ENCODE data around the gene ANO4.

Gene ANO4

GRCh38 chr12:100830003-100830795 lies 35.6 kb downstream of the ANO4 start:
- Mint-ChIP-seq H3K36me3 (no peaks in the 10 kb centered on the region), H3K27me3 (peaks cover 0 to 8% of the 10 kb centered on the region in 2 donors), H3K4me3 (no peak overlapping the region), H3K27ac (no peak overlapping the region), H3K9me3 (no peaks in the 10 kb centered on the region), H3K4me1 (no peaks in the 10 kb centered on the region)
- no peak for DNase-seq
- no peak for ATAC-seq (replicated peaks)

- no peaks in the 10 kb centered on the region for H3K36me3 Mint-ChIP-seq
- ATAC-seq (replicated peaks): no peak
- H3K4me3 Mint-ChIP-seq: no peak overlapping the region
- H3K4me1 Mint-ChIP-seq: no peaks in the 10 kb centered on the region
- no peaks in the 10 kb centered on the region for H3K9me3 Mint-ChIP-seq
- H3K27ac Mint-ChIP-seq: no peak overlapping the region
- DNase-seq: no peak
- H3K27me3 Mint-ChIP-seq: peaks cover 0 to 4% of the 10 kb centered on the region in 2 donors
These were observed 38.7 kb downstream of the ANO4 start for GRCh38 chr12:100833282-100833681.

DNA sequence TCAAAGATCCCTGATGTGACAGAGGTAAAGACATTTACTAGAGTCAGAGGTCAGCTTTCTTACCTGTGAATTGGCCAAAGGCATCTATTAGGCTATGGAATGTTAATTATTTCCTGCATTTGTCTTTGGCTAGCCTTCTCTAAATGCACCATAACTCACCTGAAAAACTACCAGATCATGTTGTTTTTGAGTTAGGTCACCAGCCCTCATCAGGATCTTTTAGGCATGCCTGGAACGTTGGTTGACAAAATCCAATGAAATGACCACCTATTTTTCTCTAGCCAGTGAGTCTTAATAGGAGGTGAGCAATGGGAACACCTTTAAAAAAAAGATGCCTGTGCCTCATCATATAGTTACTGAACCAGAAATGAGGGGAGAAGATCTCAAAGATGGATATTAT lies 46.2 kb downstream of the ANO4 start:
- no peak for DNase-seq
- H3K4me3 Mint-ChIP-seq: no peak overlapping the region
- no peaks in the 10 kb centered on the region for H3K36me3 Mint-ChIP-seq

DNA sequence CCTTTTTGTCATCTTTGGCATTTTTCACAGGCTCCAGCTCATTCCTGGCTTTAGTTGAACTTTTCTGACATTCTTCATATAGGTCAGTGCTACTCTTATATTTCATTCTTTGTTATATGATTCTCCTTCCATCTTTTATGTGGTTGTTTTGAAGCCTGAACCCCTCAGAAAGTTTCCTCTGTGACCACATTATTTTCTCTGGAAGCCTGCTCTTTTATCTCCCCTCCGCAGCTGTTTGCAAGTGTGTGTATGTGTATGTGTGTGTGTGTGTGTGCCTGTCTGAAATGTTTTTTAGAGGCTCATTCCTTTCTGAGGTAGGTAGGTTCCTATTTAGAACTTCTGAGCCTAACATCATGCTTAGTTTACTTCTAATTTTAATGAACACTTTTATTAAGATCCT lies 47.6 kb downstream of the ANO4 start:
- no peak overlapping the region for H3K4me3 Mint-ChIP-seq
- H3K36me3 Mint-ChIP-seq: no peaks in the 10 kb centered on the region
- no peak overlapping the region for H3K27ac Mint-ChIP-seq
- peaks cover 0 to 8% of the 10 kb centered on the region in 2 donors for H3K9me3 Mint-ChIP-seq
- DNase-seq (no peak), ATAC-seq (replicated peaks) (no peak)
- peaks cover 6 to 8% of the 10 kb centered on the region in 2 donors for H3K27me3 Mint-ChIP-seq
- H3K4me1 Mint-ChIP-seq: peaks cover 16 to 17% of the 10 kb centered on the region in 2 donors

More for the DNA sequence above, 46.2 kb downstream of the ANO4 start:
- Mint-ChIP-seq H3K27me3 (peaks cover 0 to 8% of the 10 kb centered on the region in 2 donors), H3K9me3 (peaks cover 0 to 8% of the 10 kb centered on the region in 2 donors), H3K27ac (no peak overlapping the region), H3K4me1 (peaks cover 14 to 16% of the 10 kb centered on the region in 2 donors)
- ATAC-seq (replicated peaks): no peak

GRCh38 chr12:100843061-100843460 lies 48.5 kb downstream of the ANO4 start:
- peaks cover 6 to 8% of the 10 kb centered on the region in 2 donors for H3K27me3 Mint-ChIP-seq
- peaks cover 16 to 17% of the 10 kb centered on the region in 2 donors for H3K4me1 Mint-ChIP-seq
- H3K36me3 Mint-ChIP-seq: no peaks in the 10 kb centered on the region
- peaks cover 0 to 8% of the 10 kb centered on the region in 2 donors for H3K9me3 Mint-ChIP-seq
- DNase-seq (no peak), ATAC-seq (replicated peaks) (no peak)
- no peak overlapping the region for H3K4me3 Mint-ChIP-seq
- H3K27ac Mint-ChIP-seq: no peak overlapping the region

DNA sequence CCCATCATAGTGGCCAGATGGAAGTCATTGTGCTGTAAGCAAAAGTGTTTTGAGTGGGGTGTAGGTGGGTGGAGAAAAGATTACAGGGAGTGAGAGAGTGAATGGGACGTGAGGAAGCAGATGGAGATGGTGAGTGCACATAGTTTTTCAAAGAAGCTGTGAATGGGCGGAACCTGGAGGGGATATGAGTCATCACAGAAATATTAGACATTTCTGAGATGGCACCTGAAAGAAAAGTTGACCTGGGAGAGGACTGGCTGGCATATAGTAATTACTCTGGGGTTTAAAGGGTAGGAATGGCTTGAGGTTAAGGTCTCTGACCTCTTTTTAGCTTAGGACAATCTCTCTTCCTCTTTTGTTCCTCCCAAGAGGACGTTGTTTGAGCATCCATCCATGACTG lies 50.5 kb downstream of the ANO4 start:
- ATAC-seq (replicated peaks) (peak; percentile 87 to 96), DNase-seq (peak; percentile 6)
- Mint-ChIP-seq H3K27me3 (peaks cover 6 to 8% of the 10 kb centered on the region in 2 donors), H3K36me3 (no peaks in the 10 kb centered on the region), H3K27ac (no peak overlapping the region), H3K4me1 (peaks cover 16 to 17% of the 10 kb centered on the region in 2 donors), H3K9me3 (peaks cover 0 to 8% of the 10 kb centered on the region in 2 donors), H3K4me3 (peak overlapping the region in 1 of 2 donors; percentile 2)

DNA sequence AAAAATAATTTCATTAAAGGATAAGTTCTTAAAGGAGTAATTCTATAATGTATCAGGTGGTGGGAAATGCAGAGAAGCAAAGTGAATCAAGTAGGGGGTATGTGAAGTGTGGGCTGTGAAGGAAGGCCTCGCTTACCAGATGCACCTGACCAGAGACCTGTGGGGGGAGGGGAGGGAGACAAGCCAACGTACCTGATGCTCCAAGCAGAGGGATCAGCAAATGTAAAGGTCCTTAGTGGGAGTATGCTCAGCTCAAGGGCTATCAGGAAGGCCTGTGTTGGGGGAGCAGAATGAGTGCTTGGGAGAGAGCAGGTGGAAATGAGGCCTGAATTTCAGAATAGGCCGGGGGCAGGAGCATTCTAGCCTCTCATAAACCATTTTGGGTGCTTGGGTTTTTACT lies 57.1 kb downstream of the ANO4 start:
- no peaks in the 10 kb centered on the region for H3K36me3 Mint-ChIP-seq
- no peak overlapping the region for H3K4me3 Mint-ChIP-seq
- no peak overlapping the region for H3K27ac Mint-ChIP-seq
- no peak for DNase-seq
- H3K27me3 Mint-ChIP-seq: peaks cover 4 to 16% of the 10 kb centered on the region in 2 donors
- ATAC-seq (replicated peaks): no peak
- H3K4me1 Mint-ChIP-seq: peaks cover 0 to 3% of the 10 kb centered on the region in 2 donors
- H3K9me3 Mint-ChIP-seq: no peaks in the 10 kb centered on the region

GRCh38 chr12:100857418-100857817 lies 62.8 kb downstream of the ANO4 start:
- Mint-ChIP-seq H3K36me3 (no peaks in the 10 kb centered on the region), H3K4me3 (no peak overlapping the region), H3K27ac (no peak overlapping the region), H3K9me3 (no peaks in the 10 kb centered on the region), H3K27me3 (peaks cover 7 to 15% of the 10 kb centered on the region in 2 donors), H3K4me1 (no peaks in the 10 kb centered on the region)
- DNase-seq (no peak), ATAC-seq (replicated peaks) (no peak)

GRCh38 chr12:100857971-100858370 lies 63.4 kb downstream of the ANO4 start:
- no peak for DNase-seq
- Mint-ChIP-seq H3K4me3 (no peak overlapping the region), H3K9me3 (no peaks in the 10 kb centered on the region), H3K36me3 (no peaks in the 10 kb centered on the region), H3K27me3 (peaks cover 11 to 15% of the 10 kb centered on the region in 2 donors), H3K27ac (no peak overlapping the region), H3K4me1 (no peaks in the 10 kb centered on the region)
- no peak for ATAC-seq (replicated peaks)

GRCh38 chr12:100858656-100859055 lies 64.1 kb downstream of the ANO4 start:
- no peaks in the 10 kb centered on the region for H3K36me3 Mint-ChIP-seq
- ATAC-seq (replicated peaks) (no peak), DNase-seq (no peak)
- H3K27ac Mint-ChIP-seq: no peak overlapping the region
- H3K4me1 Mint-ChIP-seq: no peaks in the 10 kb centered on the region
- no peak overlapping the region for H3K4me3 Mint-ChIP-seq
- no peaks in the 10 kb centered on the region for H3K9me3 Mint-ChIP-seq
- peaks cover 11 to 15% of the 10 kb centered on the region in 2 donors for H3K27me3 Mint-ChIP-seq

DNA sequence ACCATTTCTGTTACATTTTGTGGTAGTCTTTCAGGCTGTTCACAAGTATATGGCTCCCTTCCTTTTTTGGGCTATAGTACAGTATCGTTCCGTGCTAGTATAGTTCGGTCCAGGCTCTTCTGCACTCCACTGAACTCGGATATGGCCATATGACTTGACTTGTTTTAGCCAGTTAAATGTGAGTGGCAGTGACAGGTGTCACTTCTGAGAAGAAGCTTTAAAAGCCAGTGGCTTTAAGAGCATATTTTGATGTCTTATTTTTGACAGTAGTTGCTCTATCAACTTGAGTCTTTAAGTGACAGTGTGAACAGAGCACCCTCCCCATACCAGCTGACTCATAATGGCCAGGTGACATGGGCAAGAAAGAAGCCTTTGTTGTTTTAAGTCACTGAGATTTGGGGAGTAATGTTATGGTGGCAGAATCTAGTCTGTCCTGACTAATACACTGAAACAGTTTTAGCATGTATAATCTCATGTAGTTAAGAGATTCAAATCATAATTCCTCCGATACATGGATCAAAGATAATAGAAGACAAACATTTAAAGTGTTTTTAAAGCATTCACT lies 64.6 kb downstream of the ANO4 start:
- Mint-ChIP-seq H3K4me3 (no peak overlapping the region), H3K27me3 (peaks cover 11 to 15% of the 10 kb centered on the region in 2 donors), H3K4me1 (no peaks in the 10 kb centered on the region), H3K9me3 (no peaks in the 10 kb centered on the region), H3K36me3 (no peaks in the 10 kb centered on the region), H3K27ac (no peak overlapping the region)
- ATAC-seq (replicated peaks) (no peak), DNase-seq (no peak)

- Mint-ChIP-seq H3K27ac (no peak overlapping the region), H3K4me3 (no peak overlapping the region), H3K4me1 (no peaks in the 10 kb centered on the region), H3K36me3 (no peaks in the 10 kb centered on the region), H3K27me3 (peaks cover 7 to 11% of the 10 kb centered on the region in 2 donors), H3K9me3 (peaks cover 0 to 2% of the 10 kb centered on the region in 2 donors)
- ATAC-seq (replicated peaks) (no peak), DNase-seq (no peak)
These were observed 66.0 kb downstream of the ANO4 start for GRCh38 chr12:100860611-100861010.

- DNase-seq: no peak
- Mint-ChIP-seq H3K4me3 (no peak overlapping the region), H3K36me3 (no peaks in the 10 kb centered on the region), H3K9me3 (peaks cover 0 to 4% of the 10 kb centered on the region in 2 donors), H3K27me3 (peaks cover 0 to 4% of the 10 kb centered on the region in 2 donors), H3K4me1 (no peaks in the 10 kb centered on the region), H3K27ac (no peak overlapping the region)
- ATAC-seq (replicated peaks): no peak
These were observed 68.1 kb downstream of the ANO4 start for GRCh38 chr12:100862676-100863075.

DNA sequence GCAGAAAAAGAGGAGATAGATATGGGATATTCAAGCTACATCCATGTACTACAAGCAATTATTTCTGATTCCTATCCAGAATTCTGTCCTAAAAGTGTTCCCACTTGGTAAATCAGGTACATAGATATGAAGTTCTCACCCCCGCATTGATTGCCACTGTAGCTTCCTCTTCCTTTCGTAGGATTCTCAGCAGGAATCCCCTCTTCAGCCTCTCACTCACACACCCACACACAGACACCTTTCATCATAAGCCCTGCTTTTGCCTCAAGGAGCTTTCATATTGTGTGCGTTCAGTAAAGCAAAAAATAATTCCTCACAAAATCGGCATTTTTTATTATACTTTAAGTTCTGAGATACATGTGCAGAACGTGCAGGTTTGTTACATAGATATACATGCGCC lies 69.8 kb downstream of the ANO4 start:
- H3K4me3 Mint-ChIP-seq: no peak overlapping the region
- no peaks in the 10 kb centered on the region for H3K4me1 Mint-ChIP-seq

More for the DNA sequence above, 69.8 kb downstream of the ANO4 start:
- no peak for DNase-seq
- Mint-ChIP-seq H3K27me3 (peaks cover 0 to 4% of the 10 kb centered on the region in 2 donors), H3K36me3 (no peaks in the 10 kb centered on the region), H3K27ac (no peak overlapping the region), H3K9me3 (peaks cover 0 to 4% of the 10 kb centered on the region in 2 donors)
- ATAC-seq (replicated peaks): no peak

Data from stimulated activated naive B cell treated with anti-CD40 and anti-IgM and Interleukin-4, amounts not matched to agents 10 μg/mL and 1 μg/mL and 100 μg/mL, for 72 hours (primary cell).